ENCODE data around the gene NUP37.
"Not testable (repeated sequence)": the region's sequence is repeated elsewhere in the genome, so short reads cannot be mapped to it uniquely, and the experiment has no call there.

DNA sequence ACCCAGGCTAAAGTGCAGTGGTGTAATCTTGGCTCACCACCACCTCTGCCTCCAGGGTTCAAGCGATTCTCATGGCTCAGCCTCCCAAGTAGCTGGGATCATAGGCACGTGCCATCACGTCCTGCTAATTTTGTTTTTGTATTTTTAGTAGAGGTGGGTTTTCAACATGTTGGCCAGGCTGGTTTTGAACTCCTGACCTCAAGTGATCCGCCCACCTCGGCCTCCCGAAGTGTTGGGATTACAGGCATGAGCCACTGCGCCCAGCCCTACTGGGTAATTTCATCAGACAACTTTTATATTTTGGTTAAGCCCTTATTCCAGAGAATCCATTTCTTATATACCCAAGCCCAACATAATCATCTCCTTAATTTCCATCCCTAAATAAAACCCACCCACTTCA is 47.8 kb downstream of the NUP37 start:
- TF ChIP-seq, protein P1, sequence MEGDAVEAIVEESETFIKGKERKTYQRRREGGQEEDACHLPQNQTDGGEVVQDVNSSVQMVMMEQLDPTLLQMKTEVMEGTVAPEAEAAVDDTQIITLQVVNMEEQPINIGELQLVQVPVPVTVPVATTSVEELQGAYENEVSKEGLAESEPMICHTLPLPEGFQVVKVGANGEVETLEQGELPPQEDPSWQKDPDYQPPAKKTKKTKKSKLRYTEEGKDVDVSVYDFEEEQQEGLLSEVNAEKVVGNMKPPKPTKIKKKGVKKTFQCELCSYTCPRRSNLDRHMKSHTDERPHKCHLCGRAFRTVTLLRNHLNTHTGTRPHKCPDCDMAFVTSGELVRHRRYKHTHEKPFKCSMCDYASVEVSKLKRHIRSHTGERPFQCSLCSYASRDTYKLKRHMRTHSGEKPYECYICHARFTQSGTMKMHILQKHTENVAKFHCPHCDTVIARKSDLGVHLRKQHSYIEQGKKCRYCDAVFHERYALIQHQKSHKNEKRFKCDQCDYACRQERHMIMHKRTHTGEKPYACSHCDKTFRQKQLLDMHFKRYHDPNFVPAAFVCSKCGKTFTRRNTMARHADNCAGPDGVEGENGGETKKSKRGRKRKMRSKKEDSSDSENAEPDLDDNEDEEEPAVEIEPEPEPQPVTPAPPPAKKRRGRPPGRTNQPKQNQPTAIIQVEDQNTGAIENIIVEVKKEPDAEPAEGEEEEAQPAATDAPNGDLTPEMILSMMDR (IDR thresholded peaks at IDR 0.05): not testable (repeated sequence)
- TF ChIP-seq EZH2, EZH2phosphoT487 (IDR thresholded peaks at IDR 0.05): not testable (repeated sequence)

Data from neural progenitor cell (in vitro differentiated cells).